ENCODE data around the gene S100A11. TPM values are rescaled to one million over a fixed set of nuclear protein-coding genes. Genes with fewer than 3 reads are reported as not detected.

S100A11 gene
- polyA plus RNA-seq, 3 donors: 1,184 to 3,364 (median 2,621) TPM

GRCh38 chr1:152001631-152002584 lies 34.9 kb downstream of the S100A11 start:
- H3K27me3 Mint-ChIP-seq (ENCODE audit: low read depth in 3 of 3): peaks cover 4 to 13% (median 8%) of the 10 kb centered on the region in 3 donors
- no peaks in the 10 kb centered on the region for H4K20me1 ChIP-seq (ENCODE audit: insufficient read depth, low read length)
- no peak overlapping the region for H3K9ac ChIP-seq (ENCODE audit: insufficient read depth, low read length, poor library complexity, severe bottlenecking)
- peaks cover 0 to 3% (median 0%) of the 10 kb centered on the region in 7 donors for H3K9me3 Mint-ChIP-seq
- no peak overlapping the region for H2AFZ ChIP-seq (ENCODE audit: insufficient read depth, low read depth, low read length, poor library complexity, severe bottlenecking)
- H3K36me3 Mint-ChIP-seq: peaks cover 0 to 4% of the 10 kb centered on the region in 2 donors
- peaks cover 27% of the 10 kb centered on the region for H3K4me1 Mint-ChIP-seq
- H3K36me3 ChIP-seq (replicated peaks in 1 of 2; ENCODE audit: control insufficient read depth in 1 of 2, insufficient read depth in 2 of 2, low read length in 2 of 2): no peaks in the 10 kb centered on the region
- intact Hi-C loops (cut with micrococcal nuclease): loop anchor here in 1 of 2 donors (5.0 kb wide), 1 partner anchor 35 kb away; no protein-coding TSS in a partner anchor
- peak overlapping the region in 1 of 2 donors; percentile 9 for H3K4me3 Mint-ChIP-seq
- WGBS (ENCODE audit: insufficient coverage): 42% methylated on average over 2 of the region's 4 CpGs
- H3K9me3 ChIP-seq (replicated peaks in 1 of 2; ENCODE audit: control insufficient read depth in 1 of 2, insufficient read depth in 1 of 2, low read length in 2 of 2): no peaks in the 10 kb centered on the region
- H3K27ac ChIP-seq (ENCODE audit: low read depth in 1 of 2, low read length in 2 of 2): peak overlapping the region in 1 of 2 donors; percentile 58
- peak overlapping the region; percentile 73 to 87 (median 86) for H3K27ac Mint-ChIP-seq
- DNase-seq: peak; percentile 66 to 82 (median 82)
- no peaks in the 10 kb centered on the region for H3K79me2 ChIP-seq (ENCODE audit: insufficient read depth, low read length)
- peaks cover 21 to 22% of the 10 kb centered on the region in 2 donors for H3K4me1 ChIP-seq (ENCODE audit: control insufficient read depth in 1 of 2, insufficient read depth in 2 of 2, low read length in 2 of 2)
- H3K4me3 ChIP-seq (replicated peaks in 1 of 3; ENCODE audit: low read depth in 2 of 3, low read length in 3 of 3): peak overlapping the region in 1 of 3 experiments; percentile 2
- H3K27me3 ChIP-seq (ENCODE audit: control insufficient read depth in 2 of 2, insufficient read depth in 2 of 2, low read length in 2 of 2): peaks cover 0 to 3% of the 10 kb centered on the region in 2 donors
- peak; percentile 71 for TF ChIP-seq CTCF (IDR thresholded peaks at IDR 0.05)
- peak overlapping the region; percentile 17 for H3K4me2 ChIP-seq (replicated peaks; ENCODE audit: extremely low read depth, low read length, poor library complexity, severe bottlenecking)

- no peak overlapping the region for H3K9ac ChIP-seq (ENCODE audit: insufficient read depth, low read length, poor library complexity, severe bottlenecking)
- Mint-ChIP-seq H3K27ac (peak overlapping the region; percentile 73 to 87 (median 86)), H3K4me1 (peaks cover 28% of the 10 kb centered on the region), H3K4me3 (peak overlapping the region; percentile 9 to 68), H3K27me3 (ENCODE audit: low read depth in 3 of 3) (peaks cover 4 to 13% (median 8%) of the 10 kb centered on the region in 3 donors), H3K36me3 (peaks cover 0 to 4% of the 10 kb centered on the region in 2 donors), H3K9me3 (peaks cover 0 to 3% (median 0%) of the 10 kb centered on the region in 7 donors)
- no peaks in the 10 kb centered on the region for H3K9me3 ChIP-seq (replicated peaks in 1 of 2; ENCODE audit: control insufficient read depth in 1 of 2, insufficient read depth in 1 of 2, low read length in 2 of 2)
- DNase-seq: peak in 2 of 3 donors; percentile 69
- 90% methylated on average over 2 of the region's 4 CpGs for WGBS (ENCODE audit: insufficient coverage)
- peak overlapping the region in 1 of 3 experiments; percentile 2 for H3K4me3 ChIP-seq (replicated peaks in 1 of 3; ENCODE audit: low read depth in 2 of 3, low read length in 3 of 3)
- peaks cover 0 to 3% of the 10 kb centered on the region in 2 donors for H3K27me3 ChIP-seq (ENCODE audit: control insufficient read depth in 2 of 2, insufficient read depth in 2 of 2, low read length in 2 of 2)
- H3K4me2 ChIP-seq (replicated peaks; ENCODE audit: extremely low read depth, low read length, poor library complexity, severe bottlenecking): peak overlapping the region; percentile 17
- no peak overlapping the region for H2AFZ ChIP-seq (ENCODE audit: insufficient read depth, low read depth, low read length, poor library complexity, severe bottlenecking)
- no peaks in the 10 kb centered on the region for H3K79me2 ChIP-seq (ENCODE audit: insufficient read depth, low read length)
- no peaks in the 10 kb centered on the region for H4K20me1 ChIP-seq (ENCODE audit: insufficient read depth, low read length)
- TF ChIP-seq CTCF (IDR thresholded peaks at IDR 0.05): no peak
- intact Hi-C loops (cut with micrococcal nuclease): loop anchor here in 1 of 2 donors (5.0 kb wide), 1 partner anchor 34 kb away; no protein-coding TSS in a partner anchor
- H3K27ac ChIP-seq (ENCODE audit: low read depth in 1 of 2, low read length in 2 of 2): peak overlapping the region in 1 of 2 donors; percentile 58
- H3K4me1 ChIP-seq (ENCODE audit: control insufficient read depth in 1 of 2, insufficient read depth in 2 of 2, low read length in 2 of 2): peaks cover 21 to 22% of the 10 kb centered on the region in 2 donors
- H3K36me3 ChIP-seq (replicated peaks in 1 of 2; ENCODE audit: control insufficient read depth in 1 of 2, insufficient read depth in 2 of 2, low read length in 2 of 2): no peaks in the 10 kb centered on the region
Observed at GRCh38 chr1:152000964-152001630, 35.7 kb downstream of the S100A11 start.

Data from CD14-positive monocyte (primary cell).